GM23248 (cell line): ENCODE results near the gene PKP1.

Source experiments
- EZH2 ChIP-seq: fragments of 200-600 bp; sonication (generic); IDR thresholded peaks from 2 replicates; pipeline ENCODE4 v1.6.1; 2018; ENCODE audit warnings: antibody characterized with exemption, mild to moderate bottlenecking; ENCODE audit not compliant: insufficient read depth, poor library complexity, severe bottlenecking
- EZH2phosphoT487 ChIP-seq: fragments of 200-600 bp; sonication (generic); IDR thresholded peaks from 2 replicates; pipeline ENCODE4 v1.6.1; 2018; ENCODE audit warnings: antibody characterized with exemption, moderate library complexity, mild to moderate bottlenecking, low read depth; ENCODE audit not compliant: insufficient read depth

GRCh38 chr1:201252944-201253371, 30.3 kb upstream of the PKP1 start:
- TF ChIP-seq EZH2phosphoT487 (no peak), EZH2 (no peak)
